D721Med (cell line): ENCODE measurements around the gene WWTR1.

ENCODE experiments used
- DNase-seq: peaks from one replicate; pipeline ENCODE4 v3.0.0; 2011; ENCODE audit warnings: low spot score; ENCODE audit not compliant: insufficient read length
- FAIRE-seq: peaks from 2 replicates; lab custom pipeline; 2011; peaks lifted over from hg19 to GRCh38; lab: Jason Lieb, UNC
- TF ChIP-seq, protein P1 (sequence below): IDR thresholded peaks from 2 replicates; pipeline ENCODE4 v1.5.1; 2012; ENCODE audit warnings: mild to moderate bottlenecking, control low read depth; ENCODE audit not compliant: insufficient read depth; ENCODE audit errors: missing control alignments

The WWTR1 gene

DNA sequence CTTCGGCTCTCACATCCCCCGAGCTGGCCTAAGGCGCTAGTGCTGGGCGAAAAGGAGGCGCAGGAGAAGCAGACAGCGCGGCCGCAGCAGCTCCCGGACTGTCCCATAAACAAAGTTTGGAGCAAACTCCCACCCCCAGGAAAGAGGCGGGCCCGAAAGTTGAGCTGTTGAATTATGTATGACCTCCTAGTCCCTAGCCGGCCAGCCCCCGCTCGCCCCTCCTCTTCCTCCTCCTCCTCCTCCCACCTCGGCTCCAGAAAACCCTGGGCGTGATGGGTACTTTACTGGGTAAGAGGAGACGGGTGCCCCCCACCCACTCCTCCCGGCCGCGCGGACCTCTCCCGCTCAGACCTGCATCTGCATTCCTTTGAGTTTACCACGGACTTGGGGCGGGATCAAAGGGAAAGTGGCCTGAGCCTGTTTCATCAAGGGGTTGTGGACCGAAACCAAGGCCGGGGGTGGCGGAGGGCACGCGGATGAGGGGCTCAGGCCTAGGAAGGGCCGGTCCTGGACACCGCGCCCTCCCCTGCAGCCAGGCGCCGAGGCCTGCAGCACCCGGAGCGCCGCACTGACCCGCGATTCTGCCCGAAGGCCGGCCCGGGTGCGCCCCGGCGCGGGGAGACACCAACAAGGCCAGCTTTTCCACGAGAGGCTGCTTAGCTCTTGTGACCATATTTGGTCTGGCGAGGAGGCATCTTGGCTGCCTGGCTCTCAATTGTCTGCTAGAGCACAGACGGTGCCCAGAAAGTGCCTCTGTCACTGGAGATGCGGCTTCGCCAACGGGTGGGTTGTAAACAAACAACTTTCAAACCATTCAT is at the start of gene WWTR1:
Gene WWTR1, minus strand, starts transcription at position 100 of the 818 bp plus-strand sequence. CDS start 719 bp downstream, outside the sequence.
- no peak for FAIRE-seq
- no peak for DNase-seq
- TF ChIP-seq, protein P1, sequence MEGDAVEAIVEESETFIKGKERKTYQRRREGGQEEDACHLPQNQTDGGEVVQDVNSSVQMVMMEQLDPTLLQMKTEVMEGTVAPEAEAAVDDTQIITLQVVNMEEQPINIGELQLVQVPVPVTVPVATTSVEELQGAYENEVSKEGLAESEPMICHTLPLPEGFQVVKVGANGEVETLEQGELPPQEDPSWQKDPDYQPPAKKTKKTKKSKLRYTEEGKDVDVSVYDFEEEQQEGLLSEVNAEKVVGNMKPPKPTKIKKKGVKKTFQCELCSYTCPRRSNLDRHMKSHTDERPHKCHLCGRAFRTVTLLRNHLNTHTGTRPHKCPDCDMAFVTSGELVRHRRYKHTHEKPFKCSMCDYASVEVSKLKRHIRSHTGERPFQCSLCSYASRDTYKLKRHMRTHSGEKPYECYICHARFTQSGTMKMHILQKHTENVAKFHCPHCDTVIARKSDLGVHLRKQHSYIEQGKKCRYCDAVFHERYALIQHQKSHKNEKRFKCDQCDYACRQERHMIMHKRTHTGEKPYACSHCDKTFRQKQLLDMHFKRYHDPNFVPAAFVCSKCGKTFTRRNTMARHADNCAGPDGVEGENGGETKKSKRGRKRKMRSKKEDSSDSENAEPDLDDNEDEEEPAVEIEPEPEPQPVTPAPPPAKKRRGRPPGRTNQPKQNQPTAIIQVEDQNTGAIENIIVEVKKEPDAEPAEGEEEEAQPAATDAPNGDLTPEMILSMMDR, result peak; percentile 8

DNA sequence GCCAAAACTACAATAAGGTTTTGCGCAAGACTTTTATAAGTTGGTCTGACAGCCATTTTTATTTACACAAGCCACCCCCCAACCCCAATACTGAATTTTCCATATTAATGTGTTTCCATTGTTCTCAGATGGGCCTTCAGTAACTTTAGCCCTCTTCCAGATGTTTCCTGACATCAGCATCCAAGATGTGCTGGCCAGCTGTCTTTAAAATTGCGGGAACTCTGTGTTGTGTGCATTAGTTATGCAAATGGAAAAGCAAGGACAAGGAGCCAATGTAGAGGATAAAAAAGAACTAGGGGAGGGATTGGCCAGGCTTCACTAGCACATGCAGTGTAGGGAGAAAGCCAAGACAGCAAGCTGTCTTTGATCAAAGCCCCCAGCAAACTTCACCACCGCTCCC is 49.1 kb upstream of the WWTR1 start:
- DNase-seq (no peak), FAIRE-seq (no peak)
- TF ChIP-seq, protein P1, result no peak

- DNase-seq, result no peak
- TF ChIP-seq, protein P1, result no peak
- no peak for FAIRE-seq
These were observed 47.6 kb upstream of the WWTR1 start for GRCh38 chr3:149705416-149705815.

- DNase-seq (no peak), FAIRE-seq (no peak)
- TF ChIP-seq, protein P1, result no peak
These were observed 45.6 kb upstream of the WWTR1 start for GRCh38 chr3:149703466-149703865.

DNA sequence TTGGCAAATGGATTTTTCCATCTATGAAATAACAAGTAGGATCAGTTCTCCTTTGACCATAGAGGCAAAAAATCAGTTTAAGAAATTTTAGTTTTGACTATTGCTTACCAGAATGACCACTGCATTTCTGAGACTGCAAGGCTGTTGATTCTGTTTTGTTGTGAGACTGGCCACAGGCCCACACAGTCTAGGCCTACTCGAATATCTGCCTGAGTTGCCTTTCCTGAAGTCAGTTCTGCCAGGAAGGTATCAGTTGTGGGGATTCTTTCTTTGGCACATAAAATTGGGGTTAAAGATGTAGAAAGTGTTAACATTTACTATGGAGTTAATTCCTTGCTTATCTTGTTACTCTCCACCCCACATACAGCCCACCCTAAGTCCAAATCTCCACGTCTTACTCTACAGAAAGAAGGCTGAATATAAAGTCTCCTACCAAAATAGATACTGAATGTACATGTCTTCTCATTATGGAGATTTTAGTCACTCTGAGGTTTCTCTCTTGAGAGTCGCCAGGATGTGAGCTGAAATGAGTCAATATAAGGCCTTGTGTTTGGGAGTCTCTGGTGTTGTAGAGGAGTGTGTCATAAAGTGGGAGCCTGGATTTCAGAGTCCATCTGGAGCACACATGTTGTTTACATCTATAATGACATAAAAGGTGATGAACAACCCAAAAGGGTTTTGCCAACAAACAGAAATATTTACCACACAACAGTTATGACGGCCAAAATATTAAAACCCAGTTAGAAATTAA is 45.0 kb upstream of the WWTR1 start:
- FAIRE-seq, result no peak
- TF ChIP-seq, protein P1, result no peak
- no peak for DNase-seq

- no peak for DNase-seq
- TF ChIP-seq, protein P1, result no peak
- no peak for FAIRE-seq
These were observed 44.1 kb upstream of the WWTR1 start for GRCh38 chr3:149701977-149702350.
